WTC11 (cell line): ENCODE results near the gene SLC15A4.

Experiments used
- CREB1 ChIP-seq: sonication (generic); formaldehyde crosslinking; IDR thresholded peaks from 2 replicates; pipeline ENCODE4 v1.8.0; 2023; ENCODE audit warnings: mild to moderate bottlenecking, missing genetic modification reagents
- CTCF ChIP-seq: fragments of 200-600 bp; IDR thresholded peaks from 2 replicates; pipeline ENCODE4 v1.8.0; 2022; ENCODE audit warnings: antibody characterized with exemption
- FOXK1 ChIP-seq: sonication (generic); formaldehyde crosslinking; IDR thresholded peaks from 2 replicates; pipeline ENCODE4 v1.8.0; 2022; ENCODE audit warnings: mild to moderate bottlenecking, moderate library complexity, missing genetic modification reagents
- HMGXB4 ChIP-seq: sonication (generic); formaldehyde crosslinking; IDR thresholded peaks from 2 replicates; pipeline ENCODE4 v1.8.1; 2023; ENCODE audit warnings: mild to moderate bottlenecking, moderate library complexity, missing genetic modification reagents
- JUN ChIP-seq: sonication (generic); formaldehyde crosslinking; IDR thresholded peaks from 2 replicates; pipeline ENCODE4 v1.8.0; 2023; ENCODE audit warnings: mild to moderate bottlenecking, missing genetic modification reagents
- NR2C2 ChIP-seq: sonication (generic); formaldehyde crosslinking; IDR thresholded peaks from 2 replicates; pipeline ENCODE4 v1.8.0; 2022; ENCODE audit warnings: mild to moderate bottlenecking, missing genetic modification reagents
- NR3C1 ChIP-seq: sonication (generic); formaldehyde crosslinking; conservative IDR thresholded peaks from 2 replicates; pipeline ENCODE4 v1.8.1; 2023; ENCODE audit warnings: low read depth, mild to moderate bottlenecking, missing genetic modification reagents
- PRDM15 ChIP-seq: sonication (generic); formaldehyde crosslinking; IDR thresholded peaks from 2 replicates; pipeline ENCODE4 v1.8.0; 2022; ENCODE audit warnings: missing genetic modification reagents
- TEAD4 ChIP-seq: sonication (generic); formaldehyde crosslinking; IDR thresholded peaks from 2 replicates; pipeline ENCODE4 v1.8.0; 2022; ENCODE audit warnings: mild to moderate bottlenecking, missing genetic modification reagents
- USF1 ChIP-seq: sonication (generic); formaldehyde crosslinking; IDR thresholded peaks from 2 replicates; pipeline ENCODE4 v1.8.0; 2022; ENCODE audit warnings: mild to moderate bottlenecking, missing genetic modification reagents
- ZNF425 ChIP-seq: fragments of 250-450 bp; sonication (Bioruptor Pico); conservative IDR thresholded peaks from 2 replicates; pipeline ENCODE4 v1.9.0; 2021; ENCODE audit warnings: mild to moderate bottlenecking

- TF ChIP-seq CTCF (no peak), CREB1 (no peak), PRDM15 (no peak), FOXK1 (CRISPR knock-in tag) (no peak), TEAD4 (CRISPR knock-in tag) (no peak), JUN (no peak), NR2C2 (CRISPR knock-in tag) (no peak), ZNF425 (no peak), NR3C1 (CRISPR knock-in tag) (no peak), HMGXB4 (CRISPR knock-in tag) (no peak), USF1 (no peak)
These were observed 70.3 kb downstream of the SLC15A4 start for GRCh38 chr12:128753438-128753837.
